Measurements from ENCODE around the gene HNRNPA2B1.
A peak's percentile ranks its signal among the peaks of the same experiment; 100 is the strongest.
"Not testable (repeated sequence)": the region's sequence is repeated elsewhere in the genome, so short reads cannot be mapped to it uniquely, and the experiment has no call there.

Gene HNRNPA2B1

DNA sequence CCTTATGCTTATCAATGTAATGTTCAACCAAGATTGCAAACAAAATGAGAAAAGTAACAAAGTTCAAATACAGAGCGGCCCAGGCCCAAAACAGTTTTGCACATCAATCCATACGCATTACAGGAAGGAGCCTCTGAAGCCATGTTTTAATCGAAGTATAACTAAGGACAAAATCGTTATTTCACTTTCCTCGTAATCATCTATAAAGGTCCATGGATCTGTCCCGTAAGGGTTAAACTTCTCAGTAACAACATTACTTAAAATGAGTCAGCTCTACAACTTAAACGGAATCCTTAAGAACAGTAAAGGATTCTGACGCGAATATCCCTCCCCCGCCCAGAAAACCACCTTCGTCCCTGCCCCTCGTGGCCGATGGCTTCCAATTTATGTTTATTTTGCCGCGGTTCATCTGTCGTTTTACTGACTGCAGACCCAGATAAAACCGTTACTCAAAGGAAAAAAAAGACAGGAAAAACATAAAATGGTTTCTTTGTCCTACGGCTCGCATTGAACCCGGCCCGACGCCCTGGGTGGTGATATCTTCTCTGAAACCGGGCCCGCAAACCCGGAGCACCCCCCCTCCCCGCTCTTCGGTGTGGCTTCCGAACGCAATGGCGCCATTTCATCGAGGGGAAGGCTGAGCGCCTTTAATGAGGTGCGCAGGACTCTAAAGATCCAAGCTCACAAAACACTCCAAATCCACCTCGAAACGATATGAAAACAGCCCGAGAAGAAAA is 1.1 kb downstream of the HNRNPA2B1 start:
- peak overlapping the region; percentile 96 for H3K4me3 ChIP-seq (ENCODE audit: low read length)
- DNase-seq (ENCODE audit: low read depth, low spot score), result peak; percentile 52

DNA sequence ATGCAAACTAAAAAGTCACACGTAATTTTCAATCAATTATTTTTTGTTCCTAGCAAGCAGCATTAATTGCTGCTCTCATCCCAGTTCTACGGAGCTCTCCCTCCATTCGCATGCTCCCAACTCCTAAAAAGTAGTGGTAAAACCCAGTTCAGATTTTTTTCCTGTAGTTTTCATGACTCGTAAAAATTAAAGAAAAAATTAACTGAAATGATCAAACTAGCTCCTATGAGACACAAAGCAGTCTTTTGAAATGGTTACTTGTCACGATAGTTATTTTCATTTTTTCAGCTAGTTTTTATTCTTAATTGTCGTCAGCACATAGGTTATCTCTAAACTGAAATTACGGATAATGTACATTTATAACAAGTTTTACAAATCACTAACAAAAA is 1.8 kb downstream of the HNRNPA2B1 start:
- H3K4me3 ChIP-seq (ENCODE audit: low read length), result peak overlapping the region; percentile 96
- DNase-seq (ENCODE audit: low read depth, low spot score), result no peak

DNA sequence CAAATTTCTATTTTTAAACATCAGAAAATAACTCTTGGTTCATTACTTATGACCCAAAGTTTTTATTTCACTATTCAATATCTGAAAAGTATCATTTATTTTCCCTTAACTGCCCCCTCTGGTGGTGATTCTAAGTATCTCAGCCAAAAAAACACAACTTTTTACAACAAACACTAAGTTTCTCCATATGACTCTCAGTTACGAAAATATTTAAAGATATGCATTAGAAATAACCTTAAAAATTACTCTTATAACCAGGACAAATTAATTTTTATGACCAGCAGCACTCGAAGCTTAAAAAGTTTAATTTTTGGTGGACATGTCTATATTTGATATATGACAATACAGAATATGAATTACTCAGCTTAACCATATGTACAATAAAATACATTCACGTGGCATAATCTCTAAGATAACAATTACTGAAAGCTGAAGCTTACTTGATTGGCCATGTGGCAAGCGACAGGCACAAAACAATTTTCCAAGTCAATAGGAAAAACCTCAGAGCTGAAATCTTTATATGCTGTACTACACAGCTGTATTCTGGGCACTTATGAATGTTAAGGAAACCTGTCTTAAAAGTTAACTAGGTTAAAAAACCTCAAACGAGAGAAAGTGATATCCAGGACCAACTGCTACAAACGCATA is 2.3 kb downstream of the HNRNPA2B1 start:
- peak overlapping the region; percentile 96 for H3K4me3 ChIP-seq (ENCODE audit: low read length)
- DNase-seq (ENCODE audit: low read depth, low spot score), result no peak

DNA sequence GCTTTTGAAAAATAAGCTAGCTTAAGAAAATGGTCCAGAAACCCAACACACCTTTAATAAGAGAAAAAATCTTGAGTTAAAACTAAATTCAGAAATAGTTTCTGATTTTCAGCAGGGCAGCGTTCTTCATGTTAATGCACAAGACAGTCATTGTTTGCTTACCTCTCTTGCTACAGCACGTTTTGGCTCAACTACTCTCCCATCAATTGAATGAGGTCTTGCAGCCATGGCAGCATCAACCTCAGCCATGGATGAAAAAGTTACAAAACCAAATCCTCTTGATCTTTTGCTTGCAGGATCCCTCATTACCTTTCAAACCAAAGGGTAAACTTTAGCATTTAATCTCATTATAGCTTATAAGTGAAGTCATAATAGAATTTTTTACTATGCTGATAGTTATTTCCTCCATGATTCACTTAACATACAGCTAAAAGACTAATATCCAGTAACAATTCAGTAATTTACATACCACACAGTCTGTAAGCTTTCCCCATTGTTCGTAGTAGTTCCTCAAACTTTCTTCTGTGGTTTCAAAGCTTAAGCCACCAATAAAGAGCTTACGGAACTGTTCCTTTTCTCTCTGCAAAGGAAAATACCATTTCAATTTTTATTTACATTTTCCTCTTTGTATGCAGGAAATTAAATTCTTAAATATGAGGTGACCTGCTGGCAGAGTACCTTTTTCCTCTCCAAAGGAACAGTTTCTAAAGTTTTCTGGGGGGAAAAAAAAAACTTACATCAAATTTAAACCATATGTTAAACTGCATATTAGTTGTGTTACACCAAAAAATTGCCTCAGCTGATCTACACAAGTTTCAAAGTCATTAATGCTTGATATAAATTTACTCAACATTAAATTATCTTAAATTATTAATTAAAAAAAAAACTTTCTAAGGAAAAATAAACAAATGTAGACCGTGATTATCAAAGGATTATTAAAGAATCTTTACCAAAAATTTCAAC is 3.1 kb downstream of the HNRNPA2B1 start:
- DNase-seq (ENCODE audit: low read depth, low spot score), result no peak

DNA sequence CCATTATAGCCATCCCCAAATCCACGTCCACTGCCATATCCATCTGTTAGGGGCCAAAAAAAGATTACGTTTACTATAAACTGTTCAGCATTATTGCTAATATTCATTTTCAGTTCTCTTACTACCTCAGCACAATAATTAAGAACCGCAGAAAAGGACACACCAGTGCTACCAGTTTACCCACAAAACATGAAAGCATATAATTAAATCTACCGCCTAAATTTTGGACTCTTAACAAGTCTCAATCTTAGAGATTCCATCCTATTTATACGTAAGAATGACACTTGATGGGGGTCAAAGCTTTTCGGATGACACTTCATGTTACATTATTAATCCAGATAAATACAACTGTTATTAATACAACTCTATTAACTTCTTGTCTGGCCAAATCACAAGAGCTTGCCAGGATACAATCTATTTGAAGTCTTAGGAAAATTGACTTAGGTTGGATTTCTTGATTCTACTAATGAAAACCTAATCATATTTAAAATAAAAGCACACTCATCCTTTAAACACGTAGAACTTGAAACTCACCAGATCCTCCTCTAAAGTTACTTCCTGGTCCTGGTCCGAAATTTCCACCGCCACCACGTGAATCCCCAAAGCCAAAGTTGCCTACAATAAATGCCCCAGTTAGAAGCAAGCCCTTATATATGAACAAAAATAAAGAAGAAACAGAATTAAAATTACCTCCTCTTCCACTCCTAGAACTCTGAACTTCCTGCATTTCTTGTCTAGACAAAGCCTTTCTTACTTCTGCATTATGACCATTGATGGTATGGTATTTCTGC is 4.5 kb downstream of the HNRNPA2B1 start:
- no peak overlapping the region for H3K4me3 ChIP-seq (ENCODE audit: low read length)
- no peak for DNase-seq (ENCODE audit: low read depth, low spot score)

More for the DNA sequence above, 3.1 kb downstream of the HNRNPA2B1 start:
- H3K4me3 ChIP-seq (ENCODE audit: low read length), result peak overlapping the region; percentile 96

DNA sequence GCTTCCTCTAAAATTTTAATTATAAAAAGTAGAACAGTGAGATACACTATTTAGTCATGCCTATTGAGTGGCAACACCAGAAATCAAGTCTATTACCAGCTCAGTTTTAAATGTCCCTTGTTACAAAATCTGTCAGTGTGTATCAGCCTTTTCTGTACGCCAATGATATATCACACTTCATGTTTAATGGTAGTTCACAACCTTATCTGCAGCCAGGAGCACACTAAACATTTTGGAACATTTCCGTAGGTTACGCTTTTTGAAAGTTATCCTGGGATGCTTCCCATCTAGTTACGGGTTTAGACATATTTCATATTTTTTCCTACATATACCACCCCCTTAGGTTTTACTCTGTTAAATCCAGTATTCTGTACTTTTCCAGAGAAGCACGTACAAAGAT is 5.4 kb downstream of the HNRNPA2B1 start:
- no peak for DNase-seq (ENCODE audit: low read depth, low spot score)
- no peak overlapping the region for H3K4me3 ChIP-seq (ENCODE audit: low read length)

- H3K4me3 ChIP-seq (ENCODE audit: low read length); DNase-seq (ENCODE audit: low read depth, low spot score): not testable (repeated sequence)
Observed at GRCh38 chr7:26194764-26195163, 5.8 kb downstream of the HNRNPA2B1 start.

- DNase-seq (ENCODE audit: low read depth, low spot score), result no peak
- no peak overlapping the region for H3K4me3 ChIP-seq (ENCODE audit: low read length)
Observed at GRCh38 chr7:26193432-26194207, 6.9 kb downstream of the HNRNPA2B1 start.

DNA sequence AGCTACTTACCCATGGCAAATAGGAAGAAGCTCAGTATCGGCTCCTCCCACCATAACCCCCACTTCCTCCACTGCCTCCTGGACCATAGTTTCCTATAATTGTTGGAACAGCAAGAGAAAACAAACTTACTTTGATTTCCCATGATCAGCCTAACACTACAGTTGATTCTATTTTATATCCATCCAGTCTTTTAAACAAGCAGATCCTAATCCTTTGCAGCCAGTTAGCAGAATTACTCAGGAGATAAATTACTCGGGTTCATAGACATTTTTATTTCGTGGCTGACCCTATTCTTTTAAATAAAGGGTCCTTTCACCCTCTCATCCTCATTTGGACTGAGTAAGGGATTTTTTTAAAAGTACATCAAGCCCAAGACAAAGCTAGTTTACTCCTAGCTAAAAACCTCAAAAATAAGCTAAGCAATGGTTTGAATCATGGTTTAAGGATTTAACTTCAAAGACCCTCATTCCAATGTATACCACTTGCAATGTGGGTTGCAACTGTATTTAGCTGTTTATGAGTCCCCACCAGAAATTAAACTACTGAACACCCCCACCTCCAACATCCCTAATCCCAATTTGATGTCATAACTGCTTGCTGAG is 8.0 kb downstream of the HNRNPA2B1 start:
- H3K4me3 ChIP-seq (ENCODE audit: low read length), result no peak overlapping the region
- DNase-seq (ENCODE audit: low read depth, low spot score), result no peak

DNA sequence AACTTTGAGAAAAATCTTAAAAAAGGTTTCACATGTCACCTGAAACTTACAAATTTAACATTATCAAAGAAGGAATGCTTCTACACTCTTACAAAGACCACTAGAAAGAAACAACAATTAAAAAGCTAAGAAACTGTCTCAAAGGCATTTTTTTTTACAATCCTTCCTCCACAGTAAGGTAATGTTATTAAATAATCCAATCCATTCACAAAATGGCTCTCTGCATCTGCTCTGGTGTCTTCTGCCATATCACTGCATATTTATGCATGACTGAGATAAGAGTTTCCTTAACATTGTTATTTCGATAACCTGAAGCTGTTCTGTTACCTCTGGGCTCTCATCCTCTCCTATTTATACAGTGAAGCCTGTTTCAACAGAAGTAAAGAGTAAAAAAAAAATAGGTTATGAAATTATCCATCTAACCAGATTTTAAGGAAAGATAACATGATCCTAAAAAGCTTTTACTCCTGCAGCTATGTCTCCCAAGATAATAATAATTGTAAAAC is 8.5 kb downstream of the HNRNPA2B1 start:
- no peak for DNase-seq (ENCODE audit: low read depth, low spot score)
- no peak overlapping the region for H3K4me3 ChIP-seq (ENCODE audit: low read length)

- DNase-seq (ENCODE audit: low read depth, low spot score), result no peak
- H3K4me3 ChIP-seq (ENCODE audit: low read length), result no peak overlapping the region
Observed at GRCh38 chr7:26191233-26191973, 9.1 kb downstream of the HNRNPA2B1 start.

DNA sequence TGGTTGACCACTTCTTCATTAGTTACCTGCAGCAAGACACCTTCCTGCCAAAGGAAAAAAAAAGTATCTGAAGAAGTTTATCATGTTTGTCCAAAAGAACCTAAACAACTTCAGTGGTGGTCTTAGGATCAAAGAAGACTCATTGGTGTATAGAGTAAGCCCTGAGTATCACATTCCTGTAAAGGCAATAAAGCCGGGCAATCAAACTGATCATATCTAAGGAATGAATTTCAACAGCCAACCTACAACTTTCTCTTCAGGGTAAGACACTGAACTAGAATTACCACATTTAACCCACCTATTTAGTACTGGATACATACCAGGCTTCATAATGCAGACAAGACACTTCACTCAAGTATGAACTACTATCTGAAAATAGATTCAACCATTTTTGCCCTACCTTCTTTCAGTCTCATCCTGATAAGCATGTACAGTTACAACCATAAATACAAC is 10.1 kb downstream of the HNRNPA2B1 start:
- DNase-seq (ENCODE audit: low read depth, low spot score), result no peak

DNA sequence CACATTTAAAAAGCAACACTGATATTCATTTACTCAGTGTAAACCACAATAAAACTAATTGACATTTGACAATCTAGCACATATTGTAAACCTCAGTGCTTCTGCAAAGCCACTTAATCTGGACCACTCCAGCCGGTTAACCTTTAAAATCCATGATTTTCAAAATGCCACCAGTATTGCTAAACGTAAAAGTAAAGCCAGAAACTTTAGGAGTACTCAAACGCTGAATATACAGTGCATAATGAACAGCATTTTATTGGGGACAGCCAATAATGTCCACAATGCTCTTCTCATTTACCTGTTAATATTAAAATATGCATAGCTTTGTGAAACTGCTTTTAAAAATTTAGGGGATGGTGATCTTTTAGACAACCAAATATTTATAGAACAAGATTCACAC is 10.8 kb downstream of the HNRNPA2B1 start:
- H3K4me3 ChIP-seq (ENCODE audit: low read length), result no peak overlapping the region
- DNase-seq (ENCODE audit: low read depth, low spot score), result no peak

More for the DNA sequence above, 10.1 kb downstream of the HNRNPA2B1 start:
- no peak overlapping the region for H3K4me3 ChIP-seq (ENCODE audit: low read length)

DNA sequence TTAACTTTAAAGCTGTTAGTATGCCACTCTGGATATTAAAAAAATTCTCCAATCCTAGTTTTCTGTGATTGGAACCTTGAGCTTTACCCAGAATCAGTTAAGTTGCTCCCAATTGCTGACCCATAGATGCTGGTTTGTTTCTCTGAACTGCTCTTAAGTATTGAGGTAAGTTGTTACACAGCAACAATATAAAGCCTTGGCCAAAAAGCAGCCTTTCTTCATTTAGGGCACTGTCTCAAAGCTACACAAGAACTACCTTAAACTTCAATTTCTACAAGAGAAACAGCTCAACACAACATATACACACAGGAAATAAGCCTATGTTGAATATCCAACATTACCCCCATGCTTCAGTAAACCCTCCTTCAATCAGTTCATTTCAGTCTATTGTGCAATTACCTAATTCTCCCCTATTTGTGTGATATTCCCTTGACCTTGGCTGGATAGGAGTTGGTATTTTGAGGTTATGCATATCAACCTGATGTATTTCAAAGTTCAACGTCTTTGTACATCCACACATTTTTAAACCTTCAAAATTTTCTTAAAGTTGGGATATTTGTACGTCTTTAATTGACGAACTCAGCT is 11.5 kb downstream of the HNRNPA2B1 start:
- H3K4me3 ChIP-seq (ENCODE audit: low read length), result no peak overlapping the region
- DNase-seq (ENCODE audit: low read depth, low spot score), result no peak

DNA sequence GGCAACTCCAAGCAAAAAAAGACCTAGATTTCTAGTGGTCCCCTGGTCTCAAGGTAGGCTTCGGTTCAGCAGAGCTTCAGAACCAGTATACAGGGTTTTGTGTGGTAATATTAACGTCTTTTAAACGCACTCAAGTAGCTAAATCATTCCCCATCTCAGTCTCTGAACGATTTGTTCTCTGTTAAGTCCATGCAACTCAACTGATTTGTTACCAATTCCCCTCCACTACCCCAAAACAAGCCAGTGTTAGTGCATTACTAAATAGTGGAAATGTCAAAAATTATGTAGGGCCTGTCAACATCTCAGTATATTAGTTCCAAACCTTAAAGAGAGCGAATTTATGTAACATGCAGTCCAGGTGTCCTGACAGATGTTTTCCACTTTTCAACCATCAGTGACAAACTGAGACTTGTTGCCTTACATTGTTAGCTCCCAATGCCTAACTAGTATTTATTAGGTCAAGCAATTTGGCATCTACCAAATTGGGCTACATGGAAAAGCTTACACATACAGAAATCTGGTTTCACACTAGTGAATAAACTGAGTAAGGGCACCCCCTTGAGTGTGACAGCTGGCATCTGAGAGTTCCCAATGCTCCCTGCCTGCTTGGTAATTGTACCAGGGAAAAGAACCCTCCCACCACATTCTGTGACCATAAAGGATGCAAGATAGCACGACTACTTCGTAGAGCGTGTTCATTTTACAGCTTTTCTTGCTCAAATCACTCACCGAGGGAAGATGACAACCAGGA is 12.2 kb downstream of the HNRNPA2B1 start:
- DNase-seq (ENCODE audit: low read depth, low spot score), result no peak

More for the DNA sequence above, 12.2 kb downstream of the HNRNPA2B1 start:
- no peak overlapping the region for H3K4me3 ChIP-seq (ENCODE audit: low read length)
